GM12801 (cell line): ENCODE data around the gene PPP1R1B.

Experiments used
- TF ChIP-seq, protein P1 (sequence below): IDR thresholded peaks from one replicate; pipeline ENCODE4 v1.5.1; 2011; ENCODE audit warnings: control low read depth; ENCODE audit not compliant: insufficient read length; ENCODE audit errors: extremely low read depth

The PPP1R1B gene

DNA sequence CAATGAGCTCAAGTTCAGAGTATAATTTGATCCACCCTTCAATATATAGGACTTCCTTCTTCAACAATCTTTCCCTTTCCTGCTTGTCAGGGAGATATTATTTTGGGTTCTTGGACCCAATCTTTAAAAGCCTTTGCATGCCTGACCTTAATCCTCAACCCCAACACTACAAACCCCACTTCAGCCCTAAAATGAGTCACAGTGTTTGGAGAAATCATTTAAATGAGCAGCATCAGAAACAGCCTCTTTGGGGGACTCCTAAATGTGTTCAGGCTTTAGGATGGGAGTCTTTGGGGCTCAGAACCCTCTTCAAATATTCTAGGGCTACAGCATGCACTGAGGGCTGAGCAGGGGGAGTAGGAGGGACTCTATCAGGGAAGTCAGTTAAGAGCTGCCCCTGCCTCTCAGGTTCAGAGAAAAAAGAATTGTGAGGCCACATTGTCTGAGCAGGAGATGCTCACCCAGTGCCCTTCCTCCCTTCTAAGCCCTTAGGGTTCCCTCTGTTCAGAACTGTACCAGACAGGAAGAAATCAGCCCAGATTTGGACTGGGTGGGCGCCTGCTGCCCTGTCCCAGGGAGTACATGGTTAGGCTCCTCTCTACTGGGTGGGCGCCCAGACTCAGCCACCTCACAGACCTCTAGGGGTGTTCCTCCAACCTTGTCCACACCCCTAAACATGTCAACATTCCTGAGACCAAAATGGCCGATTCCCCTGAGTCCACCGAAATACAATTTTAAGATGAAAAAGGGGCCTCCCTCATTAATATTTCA, 24.0 kb upstream of the PPP1R1B start:
- TF ChIP-seq, protein P1, sequence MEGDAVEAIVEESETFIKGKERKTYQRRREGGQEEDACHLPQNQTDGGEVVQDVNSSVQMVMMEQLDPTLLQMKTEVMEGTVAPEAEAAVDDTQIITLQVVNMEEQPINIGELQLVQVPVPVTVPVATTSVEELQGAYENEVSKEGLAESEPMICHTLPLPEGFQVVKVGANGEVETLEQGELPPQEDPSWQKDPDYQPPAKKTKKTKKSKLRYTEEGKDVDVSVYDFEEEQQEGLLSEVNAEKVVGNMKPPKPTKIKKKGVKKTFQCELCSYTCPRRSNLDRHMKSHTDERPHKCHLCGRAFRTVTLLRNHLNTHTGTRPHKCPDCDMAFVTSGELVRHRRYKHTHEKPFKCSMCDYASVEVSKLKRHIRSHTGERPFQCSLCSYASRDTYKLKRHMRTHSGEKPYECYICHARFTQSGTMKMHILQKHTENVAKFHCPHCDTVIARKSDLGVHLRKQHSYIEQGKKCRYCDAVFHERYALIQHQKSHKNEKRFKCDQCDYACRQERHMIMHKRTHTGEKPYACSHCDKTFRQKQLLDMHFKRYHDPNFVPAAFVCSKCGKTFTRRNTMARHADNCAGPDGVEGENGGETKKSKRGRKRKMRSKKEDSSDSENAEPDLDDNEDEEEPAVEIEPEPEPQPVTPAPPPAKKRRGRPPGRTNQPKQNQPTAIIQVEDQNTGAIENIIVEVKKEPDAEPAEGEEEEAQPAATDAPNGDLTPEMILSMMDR: no peak

DNA sequence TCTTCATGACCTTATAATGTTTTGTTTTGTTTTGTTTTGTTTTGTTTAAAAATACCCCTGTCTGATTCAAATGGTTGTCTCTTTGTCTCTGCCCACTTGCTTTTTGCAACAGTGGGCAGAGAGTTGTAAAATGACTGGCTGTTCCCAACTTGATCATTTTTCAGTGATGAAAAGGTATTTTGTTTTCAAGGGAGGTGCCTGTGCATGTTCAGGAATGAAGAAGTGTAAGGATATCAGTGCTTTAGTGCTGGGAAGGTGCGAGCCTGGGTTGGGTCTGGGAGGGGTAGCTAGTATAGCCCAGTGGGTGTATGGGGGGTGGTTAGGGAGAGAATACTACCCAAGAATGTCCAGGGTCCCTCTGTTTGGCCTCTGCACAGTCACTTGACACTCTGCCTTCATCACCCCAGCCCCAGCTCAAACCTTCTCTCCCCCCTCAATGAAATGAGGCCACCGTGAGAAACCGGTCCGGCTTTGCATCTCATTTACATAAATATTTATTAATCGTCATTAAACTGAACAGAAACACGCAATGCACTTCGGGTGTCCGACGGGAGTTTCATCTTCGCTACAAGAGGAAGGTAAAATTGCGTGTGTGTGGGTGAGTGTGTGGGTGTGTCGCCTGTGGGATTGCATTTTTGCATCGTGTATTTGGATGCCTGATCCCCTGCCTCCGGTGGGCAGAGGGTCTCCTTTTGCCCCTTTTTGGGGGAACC, 23.3 kb upstream of the PPP1R1B start:
- TF ChIP-seq, protein P1: no peak

DNA sequence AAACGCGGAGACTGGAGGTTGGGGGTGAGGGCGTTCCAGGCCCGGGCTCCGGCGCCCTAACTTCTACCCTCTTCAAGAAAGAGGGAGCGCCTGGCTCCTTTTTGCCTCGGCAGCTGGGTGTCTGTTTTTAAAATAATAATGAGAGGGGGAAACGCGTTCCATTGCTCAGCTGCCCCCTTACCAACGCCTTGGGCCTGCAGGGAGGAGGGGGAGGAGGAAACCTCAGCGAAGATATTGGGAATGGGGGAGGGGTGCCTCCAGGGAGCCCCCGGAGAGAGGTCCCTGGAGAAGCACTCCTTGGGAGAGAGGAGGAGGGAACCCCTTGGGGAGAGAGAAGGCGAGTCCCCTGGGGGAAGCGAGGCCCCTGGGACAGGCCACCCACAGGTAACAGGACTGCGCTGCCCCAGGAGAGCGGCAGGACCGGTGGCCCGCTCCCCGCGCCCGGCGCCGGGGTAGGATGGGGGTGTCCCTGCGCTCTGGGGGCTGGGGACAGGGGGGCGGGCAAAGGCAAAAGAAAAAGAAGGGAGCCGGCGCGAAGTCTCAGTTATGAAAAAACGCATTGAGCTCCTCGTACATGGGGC, 21.8 kb upstream of the PPP1R1B start:
- TF ChIP-seq, protein P1: no peak

DNA sequence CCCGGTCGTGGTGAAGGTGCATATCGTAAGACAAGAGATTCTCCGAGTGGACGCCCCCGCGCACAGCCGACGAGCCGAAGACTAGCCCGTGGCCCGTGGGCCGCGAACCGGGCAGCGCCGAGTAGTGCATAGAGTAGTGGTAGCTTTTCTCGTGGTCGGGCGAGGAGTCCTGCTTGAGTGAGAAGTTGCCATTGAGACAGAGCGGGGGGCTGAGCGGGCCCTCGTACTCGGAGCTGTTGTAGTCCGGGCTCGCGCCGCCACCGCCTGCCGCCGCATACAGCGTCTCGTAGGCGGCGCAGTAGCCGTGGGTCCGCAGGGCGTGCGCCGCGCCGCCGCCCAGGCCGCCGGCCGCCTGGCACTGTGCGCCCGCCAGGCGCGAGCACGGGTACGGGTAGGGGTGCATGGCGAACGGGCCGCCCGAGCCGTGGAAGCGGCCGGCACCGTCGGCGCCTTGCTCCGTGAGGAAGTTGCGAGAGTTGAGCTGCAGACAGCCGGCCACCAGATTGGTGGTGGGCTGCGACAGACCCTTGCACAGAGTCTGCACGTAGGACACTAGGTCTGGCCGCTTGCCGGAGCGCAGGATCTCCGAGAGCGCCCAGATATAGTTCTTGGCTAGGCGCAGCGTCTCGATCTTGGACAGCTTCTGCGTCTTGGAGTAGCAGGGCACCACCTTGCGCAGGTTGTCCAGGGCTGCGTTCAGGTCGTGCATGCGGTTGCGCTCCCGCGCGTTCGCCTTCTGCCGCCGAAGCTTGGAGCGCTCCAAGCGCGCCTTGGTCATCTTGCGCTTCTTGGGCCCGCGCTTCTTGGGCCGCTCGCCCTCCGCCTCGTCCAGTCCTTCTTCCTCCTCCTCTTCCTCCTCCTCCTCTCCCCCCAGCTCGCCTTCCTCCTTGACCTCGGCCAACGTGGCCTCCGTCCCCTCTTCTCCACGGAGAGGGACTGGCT, 21.0 kb upstream of the PPP1R1B start:
- TF ChIP-seq, protein P1: no peak

DNA sequence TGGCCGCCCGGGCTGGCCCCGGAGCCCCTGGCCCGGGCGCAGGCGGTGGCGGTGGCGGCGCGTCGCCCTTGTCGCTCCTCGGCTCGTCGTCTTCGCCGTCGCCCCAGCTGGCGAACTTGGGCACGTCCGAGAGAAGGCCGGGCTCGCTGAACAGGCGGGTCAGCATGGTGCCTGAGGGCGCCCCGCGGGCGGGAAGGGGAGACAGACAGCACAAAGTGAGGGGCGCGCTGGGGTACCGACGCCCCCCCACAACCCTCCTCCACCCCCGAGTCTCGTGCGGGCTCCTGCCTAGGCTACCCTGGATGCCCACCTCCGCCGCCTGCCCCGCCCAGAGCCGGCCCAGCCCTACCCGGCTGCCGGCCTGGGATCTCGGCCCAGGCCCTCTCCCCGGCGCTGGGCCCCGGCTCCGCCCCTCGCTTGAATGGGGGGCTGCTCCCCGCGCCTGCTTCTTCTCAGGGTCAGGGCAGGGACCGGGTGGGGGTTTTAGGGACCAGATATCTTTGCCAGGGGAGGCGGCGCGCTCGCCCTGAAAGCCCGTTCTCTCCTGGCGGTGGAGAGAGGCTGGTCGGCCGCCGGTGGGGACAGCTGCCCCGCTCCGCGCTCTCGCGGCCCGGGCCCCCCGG, 20.2 kb upstream of the PPP1R1B start:
- TF ChIP-seq, protein P1: no peak

DNA sequence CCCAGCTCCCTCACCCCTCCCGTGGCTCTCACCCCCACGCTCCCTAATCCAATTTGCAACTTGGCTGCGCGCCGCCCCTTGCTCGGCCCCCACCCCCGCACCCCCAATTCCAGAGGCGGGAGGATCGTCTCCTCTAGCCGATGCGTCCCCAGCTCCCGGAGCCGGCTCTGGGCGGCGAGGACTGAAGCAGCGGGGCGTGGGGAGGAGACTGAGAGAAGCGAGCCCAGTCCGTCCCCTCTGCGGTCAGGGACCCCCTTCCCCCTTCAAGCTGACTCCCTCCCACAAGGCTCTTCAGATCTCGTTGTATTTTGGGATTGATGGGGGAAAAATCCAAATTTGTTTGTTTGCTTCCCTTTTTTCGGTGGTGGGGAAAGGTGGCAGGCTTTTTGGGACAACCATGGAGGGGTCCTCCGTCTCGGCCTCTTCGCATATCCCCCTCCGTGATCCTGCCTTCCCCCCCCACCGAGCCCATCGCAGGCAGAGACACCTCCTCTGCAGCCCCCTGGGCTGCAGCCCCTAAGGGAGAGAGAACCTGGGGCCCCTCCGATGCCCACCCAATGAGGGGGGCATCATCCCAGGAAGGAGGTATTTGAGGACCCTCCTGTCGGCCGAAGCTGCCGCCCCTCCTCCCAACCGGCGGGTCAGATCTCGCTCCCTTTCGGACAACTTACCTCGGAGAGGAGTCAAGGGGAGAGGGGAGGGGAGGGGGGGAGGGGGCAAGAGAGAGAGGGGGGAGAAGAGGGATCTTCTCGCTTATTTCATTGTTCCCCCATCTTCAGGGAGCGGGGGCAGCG, 19.5 kb upstream of the PPP1R1B start:
- TF ChIP-seq, protein P1: no peak
